GM21786 (cell line): ENCODE results near the gene PRDM8.
A peak's percentile ranks its signal among the peaks of the same experiment; 100 is the strongest.

ENCODE experiments used
- ATAC-seq: cut with Tn5 transposase; IDR thresholded peaks from one replicate; pipeline ENCODE4 v1.9.1; 2021; ENCODE audit not compliant: unreplicated experiment

Gene PRDM8

GRCh38 chr4:80183250-80184052 lies 13.9 kb upstream of the PRDM8 start:
- peak; percentile 41 for ATAC-seq

- peak; percentile 92 for ATAC-seq
Observed at GRCh38 chr4:80184053-80184824, 13.1 kb upstream of the PRDM8 start.

GRCh38 chr4:80184825-80185756 lies 12.2 kb upstream of the PRDM8 start:
- no peak for ATAC-seq

- ATAC-seq, result no peak
Observed at GRCh38 chr4:80185787-80186548, 11.3 kb upstream of the PRDM8 start.

GRCh38 chr4:80186676-80187075 lies 10.6 kb upstream of the PRDM8 start:
- ATAC-seq, result no peak

GRCh38 chr4:80187677-80188076 lies 9.6 kb upstream of the PRDM8 start:
- no peak for ATAC-seq

GRCh38 chr4:80188457-80188800 lies 8.9 kb upstream of the PRDM8 start:
- no peak for ATAC-seq

- ATAC-seq, result no peak
Observed at GRCh38 chr4:80188801-80189458, 8.4 kb upstream of the PRDM8 start.

- no peak for ATAC-seq
Observed at GRCh38 chr4:80189581-80189955, 7.7 kb upstream of the PRDM8 start.

- ATAC-seq, result no peak
Observed at GRCh38 chr4:80189956-80190677, 7.2 kb upstream of the PRDM8 start.

- no peak for ATAC-seq
Observed at GRCh38 chr4:80192252-80192866, 4.9 kb upstream of the PRDM8 start.

- ATAC-seq, result no peak
Observed at GRCh38 chr4:80192937-80193336, 4.4 kb upstream of the PRDM8 start.

GRCh38 chr4:80195441-80196140 lies 1.7 kb upstream of the PRDM8 start:
- ATAC-seq, result no peak

- no peak for ATAC-seq
Observed at GRCh38 chr4:80196259-80196921, 913 bp upstream of the PRDM8 start.

- ATAC-seq, result no peak
Observed at GRCh38 chr4:80197601-80198440, 518 bp downstream of the PRDM8 start.

- ATAC-seq, result no peak
Observed at GRCh38 chr4:80198441-80198837, 1.1 kb downstream of the PRDM8 start.

GRCh38 chr4:80199004-80199560 lies 1.8 kb downstream of the PRDM8 start:
- ATAC-seq, result no peak
